Hindlimb muscle (tissue), 1 donor: ENCODE results near the gene APP. TPM values are rescaled to one million over a fixed set of nuclear protein-coding genes. Genes with fewer than 3 reads are reported as not detected.
A peak's percentile ranks its signal among the peaks of the same experiment; 100 is the strongest.

ENCODE experiments used
- DNase-seq: peaks from one replicate; pipeline ENCODE4 v3.0.0-alpha.2; 2013
- polyA plus RNA-seq: library from polyadenylated mRNA; unstranded; fragments of 120-200 nt; gene quantifications from one replicate; pipeline ENCODE4 v1.2.1, GENCODE V29; 2013; ENCODE audit not compliant: insufficient read length

The APP gene
- polyA plus RNA-seq, 1 donor = 242 TPM

DNA sequence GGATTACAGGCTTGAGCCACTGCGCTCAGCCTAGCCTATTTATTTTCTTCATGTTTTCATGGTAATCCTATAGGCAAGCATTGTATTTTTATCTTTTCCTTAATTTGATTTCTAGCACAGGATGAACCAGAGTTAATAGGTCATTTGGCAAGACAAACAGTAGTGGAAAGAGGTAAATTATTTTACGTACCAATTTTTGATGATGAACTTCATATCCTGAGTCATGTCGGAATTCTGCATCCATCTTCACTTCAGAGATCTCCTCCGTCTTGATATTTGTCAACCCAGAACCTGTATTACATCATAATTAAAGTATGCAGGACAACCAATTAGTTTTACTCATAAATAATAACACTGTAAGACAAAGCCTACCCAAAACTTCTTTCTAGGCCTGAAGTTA lies 273.2 kb downstream of the APP start:
- no peak for DNase-seq

DNA sequence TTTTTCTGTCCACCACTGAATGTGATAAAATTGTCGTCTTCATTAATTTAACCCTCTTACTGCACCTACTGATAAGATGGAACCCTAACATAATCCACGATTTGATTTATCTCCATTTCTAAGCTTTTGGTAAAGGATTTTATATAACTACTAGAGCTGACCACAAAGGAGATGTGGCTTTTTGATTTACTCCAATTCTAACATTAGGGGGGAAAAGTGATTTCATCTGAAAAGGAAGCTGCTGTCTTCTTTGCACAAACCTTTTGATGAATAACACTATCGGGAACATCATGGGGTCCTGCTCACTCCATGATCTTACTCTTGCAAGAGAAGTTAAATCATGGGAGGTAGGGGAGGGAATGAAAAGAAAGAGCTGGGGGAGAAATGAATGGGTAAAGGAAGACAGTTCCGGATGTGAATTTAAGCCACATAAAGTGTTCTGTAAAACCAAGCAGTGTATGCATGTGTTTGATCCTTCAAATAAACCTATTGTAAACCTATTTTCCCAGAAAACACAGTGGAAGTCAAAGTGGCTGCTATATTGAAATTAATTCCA lies 274.0 kb downstream of the APP start:
- no peak for DNase-seq

DNA sequence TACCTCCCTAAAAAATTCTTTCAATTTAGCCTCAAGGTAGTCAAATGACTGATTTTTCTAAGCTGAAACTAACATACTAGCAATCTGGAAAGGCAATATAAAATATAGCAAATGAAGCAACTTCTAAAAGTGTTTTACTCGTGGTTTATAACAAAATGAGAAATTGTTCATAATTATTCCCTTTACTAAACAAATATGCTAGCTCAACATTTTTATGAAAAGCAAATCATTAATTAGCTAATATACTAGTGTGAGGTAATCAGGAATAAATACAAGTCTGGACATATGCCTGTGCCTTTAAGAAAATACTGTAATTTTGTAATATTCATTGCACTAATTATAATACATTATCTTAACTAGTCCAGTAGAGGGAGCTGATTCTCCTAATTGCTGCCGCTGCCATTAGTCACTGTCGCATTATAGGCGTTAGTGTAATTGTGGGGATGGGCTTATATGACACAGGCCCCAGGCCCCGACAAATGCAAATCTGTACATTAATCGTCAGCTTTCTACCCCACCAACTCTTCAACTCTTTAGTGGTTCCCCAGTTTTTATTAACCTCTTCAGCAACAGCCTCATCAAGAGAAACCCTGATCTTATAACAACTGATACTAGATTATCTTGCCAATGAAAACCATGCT lies 274.9 kb downstream of the APP start:
- peak; percentile 15 for DNase-seq

DNA sequence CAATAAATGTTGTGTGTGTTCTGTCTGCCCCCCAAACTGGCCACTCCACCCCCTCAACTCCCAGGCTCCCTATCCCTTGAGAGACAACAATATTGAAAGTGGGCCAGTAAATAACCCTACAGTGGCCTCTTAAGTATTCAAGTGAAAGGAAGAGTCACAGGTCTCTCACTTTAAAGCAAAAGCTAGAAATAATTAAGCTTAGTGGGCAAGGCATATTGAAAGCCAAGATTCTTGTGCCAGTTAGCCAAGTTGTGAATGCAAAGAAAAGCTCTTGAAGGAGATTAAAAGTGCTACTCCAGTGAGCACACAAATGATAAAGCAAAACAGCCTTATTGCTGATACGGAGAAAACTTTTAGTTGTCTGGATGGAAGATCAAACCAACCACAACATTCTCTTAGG lies 277.4 kb downstream of the APP start:
- DNase-seq = no peak

DNA sequence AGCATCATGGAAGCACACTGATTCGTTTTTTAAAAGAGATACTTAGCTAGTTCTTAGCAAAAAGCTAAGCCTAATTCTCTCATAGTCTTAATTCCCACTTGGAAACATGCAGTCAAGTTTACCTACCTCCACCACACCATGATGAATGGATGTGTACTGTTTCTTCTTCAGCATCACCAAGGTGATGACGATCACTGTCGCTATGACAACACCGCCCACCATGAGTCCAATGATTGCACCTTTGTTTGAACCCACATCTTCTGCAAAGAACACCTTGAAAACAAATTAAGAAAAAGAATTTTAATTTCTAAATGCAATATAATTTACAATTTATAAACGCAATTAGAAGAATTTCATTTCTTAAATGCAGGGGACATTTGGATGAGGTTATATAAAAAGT lies 279.0 kb downstream of the APP start:
- DNase-seq = no peak

DNA sequence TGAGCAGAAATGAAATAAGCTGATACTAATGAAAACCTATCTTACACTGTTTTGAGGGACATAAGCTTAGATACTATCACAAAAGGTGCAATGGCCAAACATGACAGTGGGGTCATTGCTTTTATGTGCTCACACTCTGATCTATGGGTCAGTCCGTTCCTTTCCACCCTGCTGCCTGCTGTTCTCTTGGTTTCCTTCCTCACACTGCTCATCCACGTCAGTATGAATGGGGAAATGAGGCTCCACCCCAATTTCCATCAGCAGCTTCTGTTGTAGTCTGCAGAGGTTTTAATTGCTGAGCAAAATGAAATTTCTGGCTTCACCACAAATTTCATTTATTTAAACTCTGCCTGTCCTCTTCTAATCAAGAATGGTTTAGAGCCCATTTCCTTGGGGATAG lies 280.6 kb downstream of the APP start:
- peak; percentile 23 for DNase-seq

DNA sequence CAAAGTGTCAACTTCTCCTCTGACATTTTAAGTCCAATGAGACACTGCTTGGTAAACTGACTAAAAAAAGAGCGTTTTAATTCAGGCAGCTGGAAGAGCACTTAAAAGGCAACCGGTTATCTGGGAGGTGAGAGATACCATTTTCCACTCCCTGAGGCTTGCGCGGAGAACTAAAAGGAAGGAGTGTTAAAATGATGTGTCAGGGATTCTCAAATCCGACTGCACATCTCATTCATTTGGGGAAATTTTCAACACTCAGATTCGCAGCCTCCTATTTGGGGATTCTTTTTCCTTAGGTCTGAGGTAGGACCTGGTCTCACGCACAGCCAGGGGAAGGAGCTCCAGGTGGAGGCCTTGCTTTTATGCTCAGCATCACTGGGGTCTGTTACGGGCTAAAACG lies 281.9 kb downstream of the APP start:
- DNase-seq = no peak

DNA sequence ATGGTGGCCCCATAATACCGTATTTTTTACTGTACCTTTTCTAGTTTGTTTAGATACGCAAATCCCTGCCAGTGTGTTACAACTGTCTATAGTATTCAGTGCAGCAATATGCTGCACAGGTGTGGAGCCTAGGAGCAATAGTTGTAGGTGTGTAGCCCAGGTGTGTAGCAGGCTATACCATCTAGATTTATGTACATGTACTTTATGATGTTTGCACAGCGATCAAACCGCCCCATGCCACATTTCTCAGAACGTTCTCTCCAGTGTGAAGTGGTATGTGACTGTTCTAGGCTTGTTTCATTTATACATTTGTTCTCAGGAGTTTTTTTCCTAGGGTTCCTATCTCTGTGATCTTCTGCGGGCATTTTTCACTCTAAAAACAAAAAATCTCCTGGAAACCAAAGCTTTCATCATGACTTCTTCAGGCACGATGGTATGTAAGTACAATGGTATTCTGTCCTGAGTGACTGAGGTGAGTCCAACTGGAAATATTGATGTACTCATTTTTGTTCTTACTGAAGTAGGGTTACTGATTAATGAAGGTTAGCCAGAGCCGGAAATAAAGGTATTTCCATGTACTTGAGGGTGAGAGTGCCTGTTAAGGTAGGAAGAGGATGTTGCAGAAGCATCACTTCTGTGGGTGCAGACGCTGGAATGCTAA lies 282.8 kb downstream of the APP start:
- no peak for DNase-seq

DNA sequence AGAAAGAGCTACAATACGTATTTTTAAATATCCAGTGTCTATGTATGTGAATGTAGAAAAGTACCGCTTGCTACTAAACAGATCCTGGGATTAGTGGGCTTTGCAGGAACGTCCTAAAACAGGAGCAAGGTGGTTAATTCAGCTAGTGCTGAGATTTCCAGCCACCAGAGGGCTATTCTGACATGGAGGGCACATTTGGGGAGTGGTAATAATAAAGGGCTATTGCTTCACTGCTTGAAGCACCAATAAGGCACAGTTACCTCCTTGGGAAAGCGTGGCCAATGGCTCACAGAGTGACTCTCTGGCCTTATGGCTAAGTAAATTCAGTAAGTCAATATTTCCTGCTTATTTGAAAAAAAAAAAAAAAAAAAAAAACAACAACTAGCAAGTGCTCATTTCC lies 283.4 kb downstream of the APP start:
- no peak for DNase-seq

DNA sequence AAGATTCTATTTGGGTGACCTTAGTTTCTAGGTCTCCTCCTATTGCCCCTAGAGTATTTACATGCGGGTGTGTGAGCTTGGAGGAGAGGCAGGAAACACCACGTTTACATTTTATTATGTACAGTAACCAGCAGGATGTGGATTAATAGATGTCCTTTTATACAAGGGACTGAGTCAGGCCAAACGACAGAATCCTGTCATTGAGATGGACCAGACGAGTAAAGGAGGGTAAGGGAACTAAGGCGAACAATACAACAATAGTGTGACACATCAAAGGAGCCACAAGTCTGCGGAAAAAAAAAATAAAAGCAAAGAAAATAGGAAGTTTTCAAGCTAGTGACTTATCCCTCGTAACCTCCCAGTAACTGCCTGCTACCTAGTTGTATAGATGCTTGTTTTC lies 284.7 kb downstream of the APP start:
- no peak for DNase-seq

DNA sequence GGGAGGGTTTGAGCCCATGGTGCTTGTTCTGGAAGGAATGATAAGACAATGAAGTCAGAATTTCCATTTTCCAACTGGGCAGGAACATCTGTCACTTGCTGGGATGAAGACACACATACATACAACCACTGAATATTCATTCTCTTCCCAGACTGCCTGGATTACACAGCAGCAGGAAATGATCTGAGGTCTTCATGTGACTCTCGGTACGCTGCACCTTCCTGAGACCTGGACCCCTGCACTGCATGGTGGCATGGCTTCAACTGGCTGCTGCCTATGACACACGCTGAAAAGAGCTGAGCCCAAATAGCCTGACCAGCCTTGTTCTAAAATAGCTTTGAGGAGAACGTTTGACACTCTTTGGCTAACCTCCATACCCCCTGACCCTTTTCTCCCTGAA lies 285.2 kb downstream of the APP start:
- no peak for DNase-seq

DNA sequence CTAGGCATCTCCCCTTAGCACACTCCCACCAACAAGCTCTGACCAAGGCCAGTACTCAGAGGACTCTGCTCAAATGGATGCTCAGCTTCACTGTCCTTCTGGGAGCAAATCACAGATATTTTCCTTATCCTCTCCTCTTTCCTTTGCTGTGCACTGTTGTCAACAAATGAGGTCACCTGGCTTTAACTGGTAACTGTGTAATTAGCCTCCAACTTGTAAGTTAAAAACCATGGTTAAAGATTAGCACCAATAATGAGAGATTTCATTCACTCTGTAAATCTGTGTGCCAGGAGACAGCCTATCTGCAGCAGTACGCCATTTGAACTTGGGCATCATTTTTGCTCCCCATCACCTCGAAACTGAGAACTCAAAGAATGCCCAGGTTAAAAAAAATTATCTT lies 286.3 kb downstream of the APP start:
- DNase-seq = no peak

DNA sequence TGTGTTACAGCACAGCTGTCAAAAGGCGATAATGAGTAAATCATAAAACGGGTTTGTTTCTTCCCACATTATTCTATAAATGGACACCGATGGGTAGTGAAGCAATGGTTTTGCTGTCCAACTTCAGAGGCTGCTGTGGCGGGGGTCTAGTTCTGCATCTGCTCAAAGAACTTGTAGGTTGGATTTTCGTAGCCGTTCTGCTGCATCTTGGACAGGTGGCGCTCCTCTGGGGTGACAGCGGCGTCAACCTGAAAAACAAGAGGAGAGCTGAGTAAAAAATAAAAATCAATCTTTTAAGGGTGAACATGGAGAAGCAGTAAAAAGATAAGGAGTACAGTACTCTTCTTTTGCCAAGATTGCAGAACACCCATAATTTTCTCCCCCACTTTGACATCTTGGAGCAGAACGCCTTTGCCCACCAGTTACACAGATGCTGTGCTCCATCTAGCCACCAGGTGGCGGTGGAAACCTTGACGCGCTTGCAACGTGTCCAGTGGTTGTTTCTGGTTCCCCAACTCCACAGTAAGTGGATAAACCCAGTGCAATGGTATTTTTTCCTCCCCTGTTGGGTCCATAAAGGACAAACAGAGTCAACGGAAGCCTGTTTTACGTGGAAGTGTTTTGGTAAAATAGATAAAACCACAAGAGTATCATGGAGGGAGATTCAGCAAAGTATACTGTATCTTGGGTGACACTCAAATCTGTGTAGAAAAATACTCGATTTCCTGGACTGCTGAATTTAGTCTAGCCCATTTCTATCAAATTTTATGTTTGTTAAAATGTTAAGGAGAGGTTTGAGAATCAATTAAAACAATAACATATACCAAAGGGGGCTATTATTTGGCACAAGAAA lies 288.8 kb downstream of the APP start:
- peak; percentile 58 for DNase-seq

DNA sequence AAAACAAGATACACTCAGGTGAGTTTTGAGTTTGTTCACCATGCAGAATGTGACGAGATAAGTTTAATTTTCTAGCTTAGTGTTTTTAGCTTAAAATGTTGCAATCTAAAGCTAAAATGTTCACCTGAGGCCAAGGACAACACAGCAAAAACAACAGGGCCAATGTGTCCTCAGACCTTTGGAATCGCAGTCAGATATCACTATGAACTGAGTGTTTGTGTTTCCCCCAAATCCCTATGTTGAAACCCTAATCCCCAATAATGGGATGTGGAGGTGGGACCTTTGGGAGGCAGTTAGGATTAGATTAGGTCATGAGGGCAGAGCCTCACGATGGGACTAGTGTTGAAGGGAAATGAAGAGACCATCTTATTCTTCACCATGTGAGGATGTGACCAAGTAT lies 291.4 kb downstream of the APP start:
- DNase-seq = no peak

DNA sequence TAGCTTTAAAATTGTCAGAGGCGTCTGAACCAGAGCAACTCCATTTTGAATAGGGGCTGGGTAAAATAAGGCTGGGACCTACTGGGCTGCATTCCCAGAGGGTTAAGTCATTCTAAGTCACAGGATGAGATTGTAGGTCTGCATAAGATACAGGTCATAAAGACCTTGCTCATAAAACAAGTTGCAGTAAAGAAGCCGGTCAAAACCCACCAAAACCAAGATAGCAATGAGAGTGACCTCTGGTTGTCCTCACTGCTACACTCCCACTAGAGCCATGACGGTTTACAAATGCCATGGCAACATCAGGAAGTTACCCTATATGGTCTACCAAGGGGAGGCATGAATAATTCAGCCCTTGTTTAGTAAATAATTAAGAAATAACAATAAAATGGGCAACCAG lies 292.2 kb downstream of the APP start:
- no peak for DNase-seq

DNA sequence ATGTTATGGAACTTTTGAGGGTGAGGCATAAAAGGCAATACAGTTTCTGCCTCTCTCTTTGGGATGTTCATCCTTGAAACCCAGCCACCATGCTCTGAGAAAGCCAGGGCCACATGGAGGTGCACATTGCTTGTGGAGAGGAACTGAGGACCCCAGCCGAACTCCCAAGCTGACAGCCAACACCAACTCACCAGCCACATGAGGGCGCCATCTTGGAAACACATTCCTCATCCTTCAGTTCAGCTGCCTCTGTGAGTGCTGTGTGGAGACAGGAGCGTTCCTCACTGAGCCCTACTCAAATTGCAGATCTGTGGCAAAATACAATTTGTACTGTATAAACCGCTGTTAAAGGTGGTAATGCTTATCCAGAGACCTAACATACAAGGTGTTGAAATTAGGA lies 298.3 kb downstream of the APP start:
- no peak for DNase-seq

DNA sequence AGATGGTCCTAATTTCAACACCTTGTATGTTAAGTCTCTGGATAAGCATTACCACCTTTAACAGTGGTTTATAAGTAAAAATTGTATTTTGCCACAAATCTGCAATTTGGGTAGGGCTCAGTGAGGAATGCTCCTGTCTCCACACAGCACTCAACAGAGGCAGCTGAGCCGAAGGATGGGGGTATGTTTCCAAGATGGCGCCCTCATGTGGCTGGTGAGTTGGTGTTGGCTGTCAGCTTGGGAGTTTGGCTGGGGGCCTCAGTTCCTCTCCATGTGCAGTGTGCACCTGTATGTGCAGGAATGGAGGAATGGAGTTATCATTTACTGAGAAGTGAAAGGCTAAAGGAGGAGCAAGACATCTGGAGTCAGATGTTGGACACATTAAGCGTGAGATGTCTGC lies 299.0 kb downstream of the APP start:
- no peak for DNase-seq

DNA sequence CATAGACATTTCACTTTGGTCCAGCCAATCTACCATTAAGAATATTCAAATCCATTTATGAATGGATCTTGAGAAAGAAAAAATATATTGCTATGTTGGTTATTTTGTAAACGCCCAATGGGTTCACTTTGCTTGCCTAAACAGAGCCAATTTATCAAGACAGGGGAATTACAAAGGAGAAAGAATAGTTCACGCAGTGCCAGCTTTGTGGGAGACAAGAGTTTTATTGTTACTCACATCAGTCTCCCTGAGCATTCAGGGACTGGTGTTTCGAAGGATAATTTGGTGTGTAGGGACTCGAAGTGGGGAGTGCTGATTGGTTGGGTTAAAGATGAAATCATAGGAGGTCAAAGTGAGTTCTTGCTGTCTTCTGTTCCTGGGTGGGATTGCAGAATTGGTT lies 300.5 kb downstream of the APP start:
- DNase-seq = no peak

DNA sequence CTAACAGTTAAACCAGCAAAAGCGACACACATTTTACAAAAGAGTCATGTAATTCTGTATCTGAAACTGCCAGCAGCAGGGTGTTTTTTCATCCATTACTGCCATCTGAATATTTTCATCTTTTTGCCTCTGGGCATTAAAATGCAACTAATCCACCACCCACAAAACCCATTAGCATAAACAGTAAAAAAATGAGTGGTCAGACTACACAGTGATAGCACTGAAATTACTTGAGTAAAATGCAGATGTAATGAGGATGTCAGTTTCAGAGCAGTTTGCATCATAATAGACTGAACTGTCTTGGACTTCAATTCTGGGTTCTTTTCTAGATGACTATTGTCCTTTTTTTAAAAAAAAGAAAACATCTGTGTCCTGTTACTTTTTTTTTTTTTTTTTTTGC lies 303.5 kb downstream of the APP start:
- no peak for DNase-seq

DNA sequence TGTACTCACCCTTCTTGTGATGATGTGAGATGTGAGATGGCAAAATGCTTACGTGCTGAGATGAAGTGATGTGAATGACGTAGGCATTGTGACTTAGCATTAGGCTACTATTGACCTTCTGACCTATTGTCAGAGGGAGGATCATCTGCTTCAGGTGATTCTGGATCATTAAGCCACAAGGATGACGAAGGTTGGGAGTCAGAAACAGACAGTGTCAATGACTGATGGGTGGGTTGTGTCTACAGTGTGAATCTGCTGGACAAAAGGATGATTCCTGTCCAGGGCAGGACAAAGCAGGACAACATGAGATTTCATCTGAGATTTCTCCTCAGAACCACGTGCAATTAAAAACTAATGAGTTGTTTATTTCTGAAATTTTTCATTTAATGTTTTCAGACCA lies 306.8 kb downstream of the APP start:
- no peak for DNase-seq

DNA sequence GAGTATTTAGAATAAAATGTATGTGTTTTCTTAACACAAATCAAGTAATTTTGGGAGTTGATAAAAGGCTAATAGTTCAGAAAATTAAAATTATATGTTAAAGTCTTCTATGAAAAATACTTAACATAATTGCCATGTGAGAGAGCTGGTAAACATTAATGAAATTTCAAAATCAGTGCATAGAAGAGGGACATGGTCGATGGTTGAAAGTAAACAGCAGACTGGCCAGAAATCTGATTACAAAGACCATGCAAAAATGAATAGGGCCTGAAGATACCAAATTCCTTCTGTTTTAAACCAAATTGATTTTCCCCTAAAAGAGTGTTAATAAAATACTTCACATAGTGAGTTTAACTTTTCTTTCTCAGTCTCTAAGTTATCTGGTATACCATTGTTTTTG lies 307.5 kb downstream of the APP start:
- DNase-seq = no peak

DNA sequence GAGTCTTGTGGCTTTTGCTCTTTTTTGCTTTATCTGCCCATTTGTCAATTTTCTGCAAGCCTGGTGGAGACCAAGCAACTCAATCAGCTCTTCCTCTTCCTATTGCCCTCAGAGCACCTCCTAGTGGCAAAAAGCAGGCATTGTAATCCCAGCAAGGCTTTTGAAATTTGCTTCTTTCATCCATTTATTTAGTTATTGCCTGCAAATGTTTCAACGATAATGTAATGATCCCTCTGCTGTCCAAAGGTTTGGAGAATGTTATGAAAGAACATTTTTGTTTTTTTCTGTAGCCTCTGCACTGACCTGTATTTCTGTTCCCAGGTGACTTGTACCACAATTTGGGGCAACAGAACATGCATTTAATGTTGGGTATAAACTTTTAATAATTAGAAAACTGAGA lies 308.0 kb downstream of the APP start:
- no peak for DNase-seq

DNA sequence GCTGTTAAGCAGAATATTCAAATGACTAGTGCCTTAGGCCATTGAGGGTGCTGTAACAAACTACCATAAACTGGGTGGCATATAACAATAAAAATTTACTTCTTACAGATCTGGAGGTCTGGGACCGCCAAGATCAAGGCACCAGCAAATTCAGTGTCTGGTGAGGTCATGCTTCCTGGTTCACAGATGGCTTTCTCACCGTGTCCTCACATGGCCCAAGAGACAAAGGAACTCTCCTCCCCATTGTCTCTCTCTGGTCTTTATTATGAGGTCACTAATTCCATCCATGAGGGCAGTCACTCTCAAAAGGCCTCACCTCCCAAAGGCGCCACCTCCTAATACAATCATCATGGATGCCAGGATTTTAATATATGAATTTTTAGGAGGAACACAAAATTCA lies 308.5 kb downstream of the APP start:
- no peak for DNase-seq
